HG03097 (cell line): ENCODE measurements around the gene UBN1.

Source experiments
- ATAC-seq: cut with Tn5 transposase; IDR thresholded peaks from one replicate; pipeline ENCODE4 v1.9.1; 2021; ENCODE audit not compliant: unreplicated experiment, low FRiP score

UBN1 gene

GRCh38 chr16:4859900-4860255 is 12.6 kb downstream of the UBN1 start:
- ATAC-seq, result no peak

GRCh38 chr16:4860727-4861342 is 13.6 kb downstream of the UBN1 start:
- no peak for ATAC-seq

GRCh38 chr16:4862639-4863038 is 15.4 kb downstream of the UBN1 start:
- no peak for ATAC-seq

GRCh38 chr16:4864728-4865127 is 17.4 kb downstream of the UBN1 start:
- no peak for ATAC-seq

GRCh38 chr16:4865231-4865860 is 18.1 kb downstream of the UBN1 start:
- no peak for ATAC-seq

GRCh38 chr16:4866586-4866985 is 19.3 kb downstream of the UBN1 start:
- ATAC-seq, result no peak

GRCh38 chr16:4868026-4868425 is 20.7 kb downstream of the UBN1 start:
- no peak for ATAC-seq

GRCh38 chr16:4868535-4868934 is 21.3 kb downstream of the UBN1 start:
- no peak for ATAC-seq

GRCh38 chr16:4869147-4869805 is 22.0 kb downstream of the UBN1 start:
- no peak for ATAC-seq

- no peak for ATAC-seq
These were observed 22.9 kb downstream of the UBN1 start for GRCh38 chr16:4870138-4870671.

- no peak for ATAC-seq
These were observed 23.8 kb downstream of the UBN1 start for GRCh38 chr16:4871071-4871470.

GRCh38 chr16:4873091-4873490 is 25.8 kb downstream of the UBN1 start:
- ATAC-seq, result no peak

- no peak for ATAC-seq
These were observed 27.4 kb downstream of the UBN1 start for GRCh38 chr16:4874666-4875065.

- ATAC-seq, result no peak
These were observed 29.5 kb downstream of the UBN1 start for GRCh38 chr16:4876646-4877379.

- no peak for ATAC-seq
These were observed 30.1 kb downstream of the UBN1 start for GRCh38 chr16:4877380-4877685.

GRCh38 chr16:4879049-4879448 is 31.8 kb downstream of the UBN1 start:
- ATAC-seq, result no peak

GRCh38 chr16:4880006-4880580 is 32.8 kb downstream of the UBN1 start:
- ATAC-seq, result no peak

- no peak for ATAC-seq
These were observed 34.8 kb downstream of the UBN1 start for GRCh38 chr16:4882000-4882632.

- ATAC-seq, result no peak
These were observed 35.5 kb downstream of the UBN1 start for GRCh38 chr16:4882633-4883285.

- no peak for ATAC-seq
These were observed 36.2 kb downstream of the UBN1 start for GRCh38 chr16:4883501-4883900.
